Ovary (tissue), 9 donors: ENCODE measurements around the gene GRID1. TPM values are rescaled to one million over a fixed set of nuclear protein-coding genes. Genes with fewer than 3 reads are reported as not detected.

Experiments used
- DNase-seq, 5 donors: peaks; one replicate each; pipeline ENCODE4 v3.0.0-alpha.2; 2019 to 2020
- H3K27ac ChIP-seq, 2 donors: fragments of 200-600 bp; one replicate each; pipeline versions ENCODE4 v1.5.1 to v1.8.0; 2019 to 2022
- H3K27me3 ChIP-seq: fragments of 200-600 bp; one replicate; pipeline ENCODE4 v1.8.0; 2022
- H3K36me3 ChIP-seq: fragments of 200-600 bp; sonication (generic); one replicate; pipeline ENCODE4 v1.5.1; 2019
- H3K4me1 ChIP-seq: one replicate; pipeline ENCODE4 v1.8.1; 2013; ENCODE audit warnings: mild to moderate bottlenecking, moderate library complexity; ENCODE audit not compliant: insufficient read depth
- H3K4me3 ChIP-seq: fragments of 200-600 bp; sonication (generic); one replicate; pipeline ENCODE4 v1.5.1; 2017
- H3K9me3 ChIP-seq, 2 donors: fragments of 200-600 bp in 1 of 2; sonication (generic) in 1 of 2; one replicate each; pipeline versions ENCODE4 v1.5.1 to v1.8.1; 2013 to 2019; ENCODE audit warnings: mild to moderate bottlenecking in 1 of 2, moderate library complexity in 1 of 2
- CTCF ChIP-seq, 3 donors: fragments of 450-650 bp in 2 of 3; fragments of 200-600 bp in 1 of 3; IDR thresholded peaks; one replicate each; pipeline versions ENCODE4 v1.5.1 to v1.8.0; 2016 to 2022; ENCODE audit warnings: antibody characterized with exemption in 3 of 3, mild to moderate bottlenecking in 1 of 3
- EP300 ChIP-seq: sonication (generic); formaldehyde crosslinking; IDR thresholded peaks from one replicate; pipeline ENCODE4 v1.6.1; 2017; ENCODE audit warnings: antibody characterized with exemption
- POLR2A ChIP-seq: fragments of 450-650 bp; IDR thresholded peaks from one replicate; pipeline ENCODE4 v1.6.1; 2017; ENCODE audit warnings: antibody characterized with exemption, mild to moderate bottlenecking, moderate library complexity
- WGBS, 3 donors: extraction: QIAGEN DNeasy Blood & Tissue Kit in 1 of 3; methylation state at CpG; one replicate each; pipeline versions ENCODE4 v1.1.5 to v1.1.7; 2013 to 2017; 5-methylcytosine and 5-hydroxymethylcytosine counted together
- intact Hi-C, 4 donors: fragments of 100-400 bp; cut with DNase I; formaldehyde crosslinking; loops; one replicate each; pipeline versions ENCODE4 v1.11.0 to v1.15.1; 2022 to 2023
- polyA plus RNA-seq, 2 donors: library from polyadenylated mRNA; stranded (reverse); fragments of 200-250 nt in 1 of 2; fragments of 350-450 nt in 1 of 2; fragmentation: Illumina TruSeq in 1 of 2; extraction: RNeasy Lipid Tissue Mini Kit (QIAGEN cat#74804) in 1 of 2; gene quantifications; one replicate each; pipeline ENCODE4 v1.2.3, GENCODE V29; 2013 to 2014
- total RNA-seq, 7 donors: library from RNA; depleted of rRNA in 2 of 7; stranded (reverse); fragments of >200 nt in 2 of 7; fragmentation: NEBNext Ultra II Directional in 3 of 7; extraction: Animal tissue kit (Norgen Biotek cat#: 25700) in 3 of 7; gene quantifications; one replicate each; pipeline versions ENCODE4 v1.1.0 to v1.2.4, GENCODE V29; 2016 to 2023
- donor health status: DM: no; HTN: no; CAD: no; lungs with moderate emphysema.
- donor health status: DM: no; HTN: no; CAD: no.
- donor health status: Bipolar disorder and iron deficiency.
- donor health status: DM: yes; HTN: yes; CAD: no.
- donor health status: DM: no; HTN: no; CAD: no.
- donor health status: DM: yes; HTN: yes; CAD: no.

The GRID1 gene
- total and polyA plus RNA-seq, 9 donors, result 0.57 to 6.2 (median 1.8) TPM

- Histone ChIP-seq H3K9me3 (no peaks in the 10 kb centered on the region), H3K27ac (no peak overlapping the region), H3K36me3 (no peaks in the 10 kb centered on the region), H3K4me3 (no peak overlapping the region), H3K4me1 (no peaks in the 10 kb centered on the region), H3K27me3 (no peaks in the 10 kb centered on the region)
- 86 to 88% (median 87%) methylated on average over 2 of the region's 2 CpGs for WGBS, 3 donors
- DNase-seq, result no peak
- TF ChIP-seq EP300 (no peak), POLR2A (no peak), CTCF (IDR thresholded peaks at IDR 0.05) (no peak)
- intact Hi-C loops, result no loop called here
Observed at GRCh38 chr10:86027346-86027745, 339.2 kb downstream of the GRID1 start.

DNA sequence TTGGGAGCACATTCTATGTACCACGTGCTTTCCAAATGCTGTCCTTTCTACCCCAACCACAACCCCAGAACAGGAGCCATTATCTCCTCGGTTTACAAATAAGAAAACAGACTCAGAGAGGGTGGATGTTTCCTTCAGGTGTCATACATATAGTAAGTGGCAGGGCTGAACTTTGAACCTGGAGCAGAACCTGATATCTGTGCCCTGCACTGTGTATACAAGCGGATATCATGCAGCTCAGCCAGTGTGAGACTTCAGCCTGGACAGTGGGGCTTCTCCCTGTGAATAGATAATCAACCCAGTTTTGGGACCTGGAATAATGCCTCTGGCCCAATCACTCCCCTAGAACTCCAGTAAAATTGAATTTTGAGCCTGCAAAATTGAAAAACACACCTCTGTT is 341.1 kb downstream of the GRID1 start:
- no peaks in the 10 kb centered on the region for H3K9me3 ChIP-seq
- no peaks in the 10 kb centered on the region for H3K27me3 ChIP-seq
- intact Hi-C loops, result no loop called here
- H3K4me1 ChIP-seq, result no peaks in the 10 kb centered on the region
- WGBS, 3 donors, result 76 to 85% (median 85%) methylated on average over 3 of the region's 3 CpGs
- no peaks in the 10 kb centered on the region for H3K36me3 ChIP-seq
- no peak for TF ChIP-seq POLR2A
- no peak for TF ChIP-seq EP300
- no peak overlapping the region for H3K4me3 ChIP-seq
- no peak overlapping the region for H3K27ac ChIP-seq
- no peak for DNase-seq

GRCh38 chr10:86024281-86025041 is 342.1 kb downstream of the GRID1 start:
- Histone ChIP-seq H3K4me3 (no peak overlapping the region), H3K27ac (no peak overlapping the region), H3K9me3 (no peaks in the 10 kb centered on the region), H3K36me3 (no peaks in the 10 kb centered on the region), H3K4me1 (no peaks in the 10 kb centered on the region), H3K27me3 (no peaks in the 10 kb centered on the region)
- WGBS, 3 donors, result 56 to 66% (median 66%) methylated on average over 8 of the region's 8 CpGs
- intact Hi-C loops, result no loop called here
- TF ChIP-seq CTCF (IDR thresholded peaks at IDR 0.05) (no peak), POLR2A (no peak), EP300 (no peak)
- DNase-seq, result no peak

DNA sequence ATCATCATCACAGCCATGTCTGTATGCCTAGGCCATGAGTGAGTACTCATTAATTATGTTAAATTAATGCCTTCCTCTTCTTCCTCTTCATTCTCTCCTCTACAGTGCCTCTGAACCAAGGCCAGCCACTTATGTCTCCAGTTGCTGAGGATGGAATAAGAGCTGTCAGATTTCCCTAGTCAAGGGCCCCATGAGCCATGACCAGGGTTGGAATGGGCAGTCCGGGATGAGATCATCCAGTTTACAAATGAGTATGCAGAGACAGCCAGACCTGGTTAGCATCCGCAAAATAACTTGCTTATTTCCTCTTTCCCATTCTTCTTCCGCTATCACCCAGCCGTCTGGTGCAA is 342.7 kb downstream of the GRID1 start:
- 62 to 80% (median 74%) methylated on average over 4 of the region's 4 CpGs for WGBS, 3 donors
- intact Hi-C loops, result no loop called here
- no peak overlapping the region for H3K4me3 ChIP-seq
- no peak for DNase-seq
- no peaks in the 10 kb centered on the region for H3K4me1 ChIP-seq
- TF ChIP-seq POLR2A (no peak), CTCF (IDR thresholded peaks at IDR 0.05) (no peak)
- no peaks in the 10 kb centered on the region for H3K36me3 ChIP-seq
- H3K27ac ChIP-seq, result no peak overlapping the region
- H3K9me3 ChIP-seq, result no peaks in the 10 kb centered on the region
- H3K27me3 ChIP-seq, result no peaks in the 10 kb centered on the region

DNA sequence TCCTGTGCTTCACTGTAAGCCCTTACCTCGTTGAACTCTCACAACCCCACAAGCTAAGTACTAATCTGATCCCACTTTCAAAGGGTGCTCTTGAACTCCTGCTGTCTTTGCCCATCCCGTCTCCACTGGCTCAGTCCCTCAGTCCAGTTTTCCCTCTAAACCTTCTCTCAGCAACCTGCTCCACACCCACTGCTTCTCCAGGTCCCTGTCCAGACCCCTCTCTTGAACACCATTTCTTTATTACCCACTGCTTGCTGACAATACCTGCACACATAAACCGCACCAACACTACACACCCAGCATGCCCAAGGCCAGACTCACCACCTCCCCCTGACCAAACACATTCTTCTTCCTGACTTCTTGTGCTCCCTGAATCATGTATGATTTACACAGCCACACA is 343.3 kb downstream of the GRID1 start:
- no peak for TF ChIP-seq EP300
- no peak for TF ChIP-seq POLR2A
- no peak for TF ChIP-seq CTCF (IDR thresholded peaks at IDR 0.05)
- Histone ChIP-seq H3K9me3 (no peaks in the 10 kb centered on the region), H3K27ac (no peak overlapping the region), H3K4me1 (no peaks in the 10 kb centered on the region), H3K36me3 (no peaks in the 10 kb centered on the region), H3K4me3 (no peak overlapping the region), H3K27me3 (no peaks in the 10 kb centered on the region)
- intact Hi-C loops, result no loop called here
- 74 to 84% (median 76%) methylated on average over 3 of the region's 3 CpGs for WGBS, 3 donors
- no peak for DNase-seq
